ENCODE measurements around the gene RDH14.

DNA sequence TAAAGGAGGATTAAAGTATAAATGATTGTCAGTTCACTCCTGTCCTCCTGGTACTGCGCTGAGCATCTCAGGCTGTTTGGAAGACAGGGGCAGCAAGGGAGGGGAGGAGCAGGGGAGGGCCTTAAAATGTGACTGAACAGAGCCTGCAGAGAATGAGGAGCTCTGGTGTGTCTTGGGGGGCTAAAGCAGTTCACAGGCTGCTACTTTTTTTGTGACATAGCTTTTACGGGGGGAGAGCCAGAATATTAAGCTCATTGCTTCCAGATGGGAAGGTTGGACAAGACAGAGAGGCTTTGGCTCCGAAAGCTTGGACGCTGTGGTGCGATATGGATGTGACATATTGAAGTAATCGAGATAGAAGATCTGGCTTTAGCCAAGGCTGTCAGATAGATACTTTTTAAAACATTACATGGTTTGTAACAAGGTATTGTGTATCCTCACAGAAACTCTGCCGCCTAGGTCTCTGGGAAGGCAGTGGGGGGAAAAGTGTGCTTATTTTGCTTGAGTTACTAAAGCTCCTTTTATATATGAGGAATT lies 40.5 kb downstream of the RDH14 start:
- TF ChIP-seq, protein P1, sequence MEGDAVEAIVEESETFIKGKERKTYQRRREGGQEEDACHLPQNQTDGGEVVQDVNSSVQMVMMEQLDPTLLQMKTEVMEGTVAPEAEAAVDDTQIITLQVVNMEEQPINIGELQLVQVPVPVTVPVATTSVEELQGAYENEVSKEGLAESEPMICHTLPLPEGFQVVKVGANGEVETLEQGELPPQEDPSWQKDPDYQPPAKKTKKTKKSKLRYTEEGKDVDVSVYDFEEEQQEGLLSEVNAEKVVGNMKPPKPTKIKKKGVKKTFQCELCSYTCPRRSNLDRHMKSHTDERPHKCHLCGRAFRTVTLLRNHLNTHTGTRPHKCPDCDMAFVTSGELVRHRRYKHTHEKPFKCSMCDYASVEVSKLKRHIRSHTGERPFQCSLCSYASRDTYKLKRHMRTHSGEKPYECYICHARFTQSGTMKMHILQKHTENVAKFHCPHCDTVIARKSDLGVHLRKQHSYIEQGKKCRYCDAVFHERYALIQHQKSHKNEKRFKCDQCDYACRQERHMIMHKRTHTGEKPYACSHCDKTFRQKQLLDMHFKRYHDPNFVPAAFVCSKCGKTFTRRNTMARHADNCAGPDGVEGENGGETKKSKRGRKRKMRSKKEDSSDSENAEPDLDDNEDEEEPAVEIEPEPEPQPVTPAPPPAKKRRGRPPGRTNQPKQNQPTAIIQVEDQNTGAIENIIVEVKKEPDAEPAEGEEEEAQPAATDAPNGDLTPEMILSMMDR (optimal IDR thresholded peaks at IDR 0.05 in 1 of 3, IDR thresholded peaks at IDR 0.05 in 1 of 3, conservative IDR thresholded peaks at IDR 0.05 in 1 of 3; ENCODE audit: extremely low read depth in 1 of 3, insufficient read depth in 2 of 3, low read length in 3 of 3): no peak
- no peak for TF ChIP-seq EZH2 (IDR thresholded peaks at IDR 0.05; ENCODE audit: low read length)
